DMS153 treated with DMSO at 0.1 percent for 48 hours (cell line): ENCODE data around the gene TFAP2A.
A peak's percentile ranks its signal among the peaks of the same experiment; 100 is the strongest.

Experiments
- DNase-seq: peaks from one replicate; lab custom pipeline; 2025; ENCODE audit not compliant: unreplicated experiment; lab: John Stamatoyannopoulos, UW

The TFAP2A gene

GRCh38 chr6:10426781-10427279 is 12.0 kb upstream of the TFAP2A start:
- no peak for DNase-seq

- no peak for DNase-seq
Measured at GRCh38 chr6:10425975-10426780, 11.3 kb upstream of the TFAP2A start.

- DNase-seq: no peak
Measured at GRCh38 chr6:10425176-10425974, 10.5 kb upstream of the TFAP2A start.

GRCh38 chr6:10424040-10424439 is 9.2 kb upstream of the TFAP2A start:
- no peak for DNase-seq

GRCh38 chr6:10422737-10423034 is 7.8 kb upstream of the TFAP2A start:
- no peak for DNase-seq

GRCh38 chr6:10421921-10422736 is 7.3 kb upstream of the TFAP2A start:
- DNase-seq: no peak

- DNase-seq: no peak
Measured at GRCh38 chr6:10421158-10421920, 6.5 kb upstream of the TFAP2A start.

- DNase-seq: no peak
Measured at GRCh38 chr6:10420546-10421157, 5.8 kb upstream of the TFAP2A start.

- no peak for DNase-seq
Measured at GRCh38 chr6:10419749-10420545, 5.1 kb upstream of the TFAP2A start.

- DNase-seq: peak; percentile 64
Measured at GRCh38 chr6:10418862-10419748, 4.2 kb upstream of the TFAP2A start.

- DNase-seq: no peak
Measured at GRCh38 chr6:10418361-10418861, 3.5 kb upstream of the TFAP2A start.

- DNase-seq: no peak
Measured at GRCh38 chr6:10417681-10418104, 2.8 kb upstream of the TFAP2A start.

- DNase-seq: no peak
Measured at GRCh38 chr6:10416863-10417641, 2.2 kb upstream of the TFAP2A start.

GRCh38 chr6:10416516-10416862 is 1.6 kb upstream of the TFAP2A start:
- DNase-seq: no peak

GRCh38 chr6:10415617-10416480 is 975 bp upstream of the TFAP2A start:
- DNase-seq: no peak

- no peak for DNase-seq
Measured at GRCh38 chr6:10413850-10414738, 780 bp downstream of the TFAP2A start.
